Prostate gland (tissue), 2 donors: ENCODE data around the gene PLCH2.

Source experiments
- POLR2A ChIP-seq: fragments of 450-650 bp; IDR thresholded peaks from one replicate; pipeline ENCODE4 v1.6.1; 2016; ENCODE audit warnings: antibody characterized with exemption, mild to moderate bottlenecking
- POLR2AphosphoS5 ChIP-seq: sonication (generic); formaldehyde crosslinking; IDR thresholded peaks from one replicate; pipeline ENCODE4 v1.6.1; 2017; ENCODE audit warnings: antibody characterized with exemption
- TF ChIP-seq, protein P1 (sequence below), 4 experiments: fragments of 200-600 bp in 2 of 4; fragments of 450-650 bp in 2 of 4; sonication (generic) in 2 of 4; IDR thresholded peaks; 1 replicate in 3 of 4; 2 replicates in 1 of 4; pipeline ENCODE4 v1.5.1; 2016 to 2019; ENCODE audit warnings: antibody characterized with exemption in 4 of 4, mild to moderate bottlenecking in 2 of 4, moderate library complexity in 2 of 4

DNA sequence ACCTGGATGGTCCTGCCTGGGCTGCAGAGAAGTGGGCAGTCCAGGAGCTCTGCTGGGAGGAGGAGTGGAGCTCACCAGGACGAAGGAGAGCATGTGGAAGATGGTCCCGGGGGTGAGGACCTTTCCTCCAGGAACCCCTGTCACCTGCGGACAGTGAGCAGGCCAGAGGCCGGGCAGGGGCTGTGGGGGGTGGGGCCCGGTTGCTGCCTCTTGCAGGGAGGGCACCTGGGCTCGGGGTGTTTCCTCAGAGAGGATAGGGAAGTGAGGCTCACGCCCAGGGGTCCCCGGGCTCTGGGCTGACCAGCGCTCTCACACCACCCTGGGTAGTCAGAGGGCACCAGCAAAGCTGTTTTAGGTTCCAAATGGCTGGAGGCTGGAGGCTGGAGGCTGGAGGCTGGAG is 41.0 kb upstream of the PLCH2 start:
- TF ChIP-seq, protein P1, sequence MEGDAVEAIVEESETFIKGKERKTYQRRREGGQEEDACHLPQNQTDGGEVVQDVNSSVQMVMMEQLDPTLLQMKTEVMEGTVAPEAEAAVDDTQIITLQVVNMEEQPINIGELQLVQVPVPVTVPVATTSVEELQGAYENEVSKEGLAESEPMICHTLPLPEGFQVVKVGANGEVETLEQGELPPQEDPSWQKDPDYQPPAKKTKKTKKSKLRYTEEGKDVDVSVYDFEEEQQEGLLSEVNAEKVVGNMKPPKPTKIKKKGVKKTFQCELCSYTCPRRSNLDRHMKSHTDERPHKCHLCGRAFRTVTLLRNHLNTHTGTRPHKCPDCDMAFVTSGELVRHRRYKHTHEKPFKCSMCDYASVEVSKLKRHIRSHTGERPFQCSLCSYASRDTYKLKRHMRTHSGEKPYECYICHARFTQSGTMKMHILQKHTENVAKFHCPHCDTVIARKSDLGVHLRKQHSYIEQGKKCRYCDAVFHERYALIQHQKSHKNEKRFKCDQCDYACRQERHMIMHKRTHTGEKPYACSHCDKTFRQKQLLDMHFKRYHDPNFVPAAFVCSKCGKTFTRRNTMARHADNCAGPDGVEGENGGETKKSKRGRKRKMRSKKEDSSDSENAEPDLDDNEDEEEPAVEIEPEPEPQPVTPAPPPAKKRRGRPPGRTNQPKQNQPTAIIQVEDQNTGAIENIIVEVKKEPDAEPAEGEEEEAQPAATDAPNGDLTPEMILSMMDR (IDR thresholded peaks at IDR 0.05) = no peak
- TF ChIP-seq POLR2A = no peak
- no peak for TF ChIP-seq POLR2AphosphoS5
